ENCODE results near the gene HSD17B1.
A peak's percentile ranks its signal among the peaks of the same experiment; 100 is the strongest.

- TF ChIP-seq CTCF (IDR thresholded peaks at IDR 0.05; ENCODE audit: low read length) (peak; percentile 53), EZH2 (optimal IDR thresholded peaks at IDR 0.05; ENCODE audit: low read depth, low read length) (no peak)
These were observed 4.5 kb upstream of the HSD17B1 start for GRCh38 chr17:42548070-42548837.
